Peyer's patch (tissue), 4 donors: ENCODE measurements around the gene DTX4. TPM values are rescaled to one million over a fixed set of nuclear protein-coding genes. Genes with fewer than 3 reads are reported as not detected.
"Not testable (repeated sequence)": the region's sequence is repeated elsewhere in the genome, so short reads cannot be mapped to it uniquely, and the experiment has no call there.

Experiments used
- DNase-seq, 3 donors: peaks; one replicate each; pipeline ENCODE4 v3.0.0-alpha.2; 2017 to 2019
- H3K27ac ChIP-seq, 4 donors: fragments of 200-600 bp; sonication (generic); one replicate each; pipeline ENCODE4 v1.5.1; 2016 to 2019
- H3K27me3 ChIP-seq, 2 donors: fragments of 200-600 bp; sonication (generic); one replicate each; pipeline ENCODE4 v1.5.1; 2019
- H3K36me3 ChIP-seq, 3 donors: fragments of 200-600 bp; sonication (generic); one replicate each; pipeline ENCODE4 v1.5.1; 2016 to 2019
- H3K4me1 ChIP-seq, 4 donors: fragments of 200-600 bp; sonication (generic); one replicate each; pipeline ENCODE4 v1.5.1; 2016 to 2019
- H3K4me3 ChIP-seq, 4 donors: fragments of 200-600 bp; sonication (generic); 1 replicate in 3 of 4; 2 replicates in 1 of 4; pipeline ENCODE4 v1.5.1; 2016 to 2019; ENCODE audit warnings: mild to moderate bottlenecking in 1 of 4
- H3K9me3 ChIP-seq, 4 donors: fragments of 200-600 bp; sonication (generic); one replicate each; pipeline ENCODE4 v1.5.1; 2016 to 2019; ENCODE audit warnings: mild to moderate bottlenecking in 1 of 4
- POLR2A ChIP-seq, 2 donors: fragments of 450-650 bp; IDR thresholded peaks; one replicate each; pipeline ENCODE4 v1.5.1; 2017; ENCODE audit warnings: antibody characterized with exemption in 2 of 2, mild to moderate bottlenecking in 2 of 2, moderate library complexity in 2 of 2
- total RNA-seq, 4 donors: library from RNA; depleted of rRNA; stranded (reverse); fragments of >200 nt; gene quantifications; one replicate each; pipeline ENCODE4 v1.1.0, GENCODE V29; 2016
- TF ChIP-seq, protein P1 (sequence below), 6 experiments: fragments of 450-650 bp in 4 of 6; fragments of 200-600 bp in 2 of 6; sonication (generic) in 1 of 6; IDR thresholded peaks; one replicate each; pipeline ENCODE4 v1.5.1; 2017 to 2019; ENCODE audit warnings: antibody characterized with exemption in 6 of 6, mild to moderate bottlenecking in 3 of 6, moderate library complexity in 1 of 6

Gene DTX4
- total RNA-seq = 10 to 100 TPM; 41.3 to 93.8 (median 60.9) TPM

DNA sequence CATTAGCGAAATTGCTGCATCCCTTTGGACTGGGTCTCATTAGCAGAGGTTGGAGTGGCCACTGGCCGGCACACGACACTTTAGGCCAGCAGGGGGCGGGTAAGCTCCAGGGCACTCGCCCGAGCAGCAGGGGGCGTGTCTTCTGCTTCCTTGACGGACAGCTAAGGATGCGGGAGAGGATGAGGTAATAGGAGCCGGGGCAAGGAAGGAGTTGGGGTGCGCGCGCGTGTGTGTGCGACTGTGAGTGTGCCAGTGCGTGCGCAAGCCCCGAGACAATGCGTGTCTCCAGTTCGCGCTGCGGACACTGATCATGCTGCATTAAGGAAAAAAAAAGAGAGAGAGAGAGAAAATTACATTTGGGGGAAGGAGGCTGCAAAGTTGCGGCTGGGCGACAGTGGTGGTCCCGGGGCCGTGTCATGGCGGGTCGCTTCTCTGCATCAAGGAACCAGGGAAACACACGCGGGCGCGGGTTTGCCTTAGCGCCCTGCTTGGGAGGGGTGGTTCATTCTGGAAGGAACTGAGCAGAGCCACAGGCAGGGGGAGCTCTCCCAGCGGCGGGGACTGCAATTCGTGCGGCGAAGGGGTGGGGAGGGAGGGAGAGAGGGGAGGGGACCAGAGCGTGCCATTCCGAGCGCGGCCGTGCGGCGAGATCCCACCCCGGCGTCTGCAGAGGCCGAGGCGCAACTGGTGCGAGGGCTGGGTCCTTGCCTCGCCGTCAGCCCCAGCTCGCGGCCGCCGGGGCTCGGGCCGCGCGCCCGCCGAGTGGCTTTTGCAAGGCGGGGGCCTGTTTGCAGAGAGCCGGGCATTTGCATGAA lies at the start of gene DTX4:
TSS of gene DTX4 (plus strand) at position 625 of the 815 bp plus-strand sequence. CDS start 464 bp downstream, outside the sequence.
- TF ChIP-seq POLR2A (IDR thresholded peaks at IDR 0.05) = peak in 1 of 2 donors; percentile 41
- TF ChIP-seq, protein P1, sequence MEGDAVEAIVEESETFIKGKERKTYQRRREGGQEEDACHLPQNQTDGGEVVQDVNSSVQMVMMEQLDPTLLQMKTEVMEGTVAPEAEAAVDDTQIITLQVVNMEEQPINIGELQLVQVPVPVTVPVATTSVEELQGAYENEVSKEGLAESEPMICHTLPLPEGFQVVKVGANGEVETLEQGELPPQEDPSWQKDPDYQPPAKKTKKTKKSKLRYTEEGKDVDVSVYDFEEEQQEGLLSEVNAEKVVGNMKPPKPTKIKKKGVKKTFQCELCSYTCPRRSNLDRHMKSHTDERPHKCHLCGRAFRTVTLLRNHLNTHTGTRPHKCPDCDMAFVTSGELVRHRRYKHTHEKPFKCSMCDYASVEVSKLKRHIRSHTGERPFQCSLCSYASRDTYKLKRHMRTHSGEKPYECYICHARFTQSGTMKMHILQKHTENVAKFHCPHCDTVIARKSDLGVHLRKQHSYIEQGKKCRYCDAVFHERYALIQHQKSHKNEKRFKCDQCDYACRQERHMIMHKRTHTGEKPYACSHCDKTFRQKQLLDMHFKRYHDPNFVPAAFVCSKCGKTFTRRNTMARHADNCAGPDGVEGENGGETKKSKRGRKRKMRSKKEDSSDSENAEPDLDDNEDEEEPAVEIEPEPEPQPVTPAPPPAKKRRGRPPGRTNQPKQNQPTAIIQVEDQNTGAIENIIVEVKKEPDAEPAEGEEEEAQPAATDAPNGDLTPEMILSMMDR (IDR thresholded peaks at IDR 0.05) = peak; percentile 79 to 99 (median 96)
- Histone ChIP-seq H3K36me3 (no peaks in the 10 kb centered on the region), H3K27me3 (no peaks in the 10 kb centered on the region)

DNA sequence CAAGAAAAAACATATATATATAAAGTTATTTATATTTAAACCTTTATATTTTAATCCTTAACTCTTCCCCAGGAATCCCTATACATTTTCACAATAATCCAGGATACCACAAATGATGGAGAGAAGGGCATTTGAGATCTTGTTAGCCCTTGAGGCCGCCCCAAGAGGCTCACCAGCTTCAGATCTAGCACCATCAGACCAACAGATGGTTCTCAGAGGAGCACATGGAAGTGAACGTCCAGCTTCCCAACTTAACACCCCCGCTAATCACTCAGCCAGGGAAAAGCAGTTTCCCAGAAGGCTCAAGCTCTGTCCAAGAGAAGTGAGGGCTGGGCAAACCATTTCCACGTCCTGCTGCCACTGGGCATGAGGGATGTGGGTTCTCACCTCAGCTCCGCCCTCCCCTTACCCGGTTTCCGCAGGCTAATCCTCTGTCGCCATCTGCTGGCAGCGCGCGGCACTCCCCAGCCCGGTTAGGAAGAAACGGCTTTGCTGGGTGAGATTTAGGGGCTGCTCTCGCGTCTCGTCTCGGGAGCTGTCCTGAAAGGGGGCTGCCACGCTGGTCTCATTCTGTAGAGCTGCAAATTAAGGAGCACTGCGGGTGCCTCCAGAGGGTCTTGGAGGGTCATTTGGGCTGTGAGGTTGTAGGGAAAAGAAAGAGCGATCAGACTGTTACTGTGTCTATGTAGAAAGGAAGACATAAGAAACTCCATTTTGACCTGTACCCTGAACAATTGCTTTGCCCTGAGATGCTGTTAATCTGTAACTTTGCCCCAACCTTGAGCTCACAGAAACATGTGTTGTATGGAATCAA lies 36.1 kb upstream of the DTX4 start:
- DNase-seq = peak; percentile 87 to 94 (median 90)
- Histone ChIP-seq H3K4me1 (no peaks in the 10 kb centered on the region), H3K36me3 (peaks cover 0 to 37% (median 0%) of the 10 kb centered on the region in 3 donors), H3K4me3 (no peak overlapping the region), H3K27me3 (no peaks in the 10 kb centered on the region), H3K9me3 (peaks cover 0 to 9% (median 3%) of the 10 kb centered on the region in 4 donors), H3K27ac (peak overlapping the region in 1 of 4 donors; percentile 47)
- no peak for TF ChIP-seq POLR2A (IDR thresholded peaks at IDR 0.05)
- TF ChIP-seq, protein P1 (IDR thresholded peaks at IDR 0.05) = peak; percentile 82 to 99 (median 94)

More for the DNA sequence above, at the start of gene DTX4:
- peak; percentile 94 to 97 (median 95) for DNase-seq
- Histone ChIP-seq H3K4me1 (peaks cover 0 to 26% (median 6%) of the 10 kb centered on the region in 4 donors), H3K27ac (peak within 1 kb of the TSS; percentile 69 to 95 (median 88)), H3K9me3 (no peaks in the 10 kb centered on the region), H3K4me3 (peak within 1 kb of the TSS; percentile 79 to 93 (median 88))

- not testable (repeated sequence) for H3K27ac ChIP-seq, H3K9me3 ChIP-seq, H3K27me3 ChIP-seq, H3K4me3 ChIP-seq, H3K4me1 ChIP-seq, DNase-seq
- peaks cover 0 to 33% (median 0%) of the 10 kb centered on the region in 3 donors for H3K36me3 ChIP-seq
Observed at GRCh38 chr11:59136551-59136950, 35.4 kb upstream of the DTX4 start.

DNA sequence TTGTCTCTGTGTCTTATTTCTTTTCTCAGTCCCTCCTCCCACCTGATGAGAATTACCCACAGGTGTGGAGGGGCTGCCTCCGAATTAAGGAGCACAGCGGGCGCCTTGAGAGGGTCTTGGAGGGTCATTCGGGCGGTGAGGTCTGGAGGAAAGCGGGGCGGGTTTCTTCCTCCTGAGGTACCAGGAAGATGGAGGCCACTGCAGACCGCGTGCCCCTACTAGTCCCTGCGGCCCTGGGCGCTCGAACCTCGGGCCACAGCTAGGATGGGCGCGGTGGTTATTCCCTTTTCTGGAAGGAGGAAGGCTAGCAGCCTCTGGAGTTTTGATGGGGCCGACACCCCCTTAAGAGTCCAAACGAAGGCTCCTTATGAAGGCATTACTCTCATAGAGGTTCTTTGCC lies 34.7 kb upstream of the DTX4 start:
- TF ChIP-seq, protein P1 (IDR thresholded peaks at IDR 0.05) = no peak
- TF ChIP-seq POLR2A (IDR thresholded peaks at IDR 0.05) = no peak
- DNase-seq = no peak
- no peaks in the 10 kb centered on the region for H3K27me3 ChIP-seq
- H3K27ac ChIP-seq = no peak overlapping the region
- no peaks in the 10 kb centered on the region for H3K4me1 ChIP-seq
- no peak overlapping the region for H3K4me3 ChIP-seq
- no peaks in the 10 kb centered on the region for H3K9me3 ChIP-seq
- H3K36me3 ChIP-seq = peaks cover 0 to 27% (median 0%) of the 10 kb centered on the region in 3 donors

GRCh38 chr11:59138643-59139042 lies 33.3 kb upstream of the DTX4 start:
- H3K4me3 ChIP-seq = no peak overlapping the region
- H3K4me1 ChIP-seq = peaks cover 0 to 2% (median 1%) of the 10 kb centered on the region in 4 donors
- no peaks in the 10 kb centered on the region for H3K27me3 ChIP-seq
- no peak for TF ChIP-seq POLR2A (IDR thresholded peaks at IDR 0.05)
- TF ChIP-seq, protein P1 (IDR thresholded peaks at IDR 0.05) = no peak
- H3K27ac ChIP-seq = no peak overlapping the region
- DNase-seq = no peak
- H3K9me3 ChIP-seq = no peaks in the 10 kb centered on the region
- peaks cover 0 to 12% (median 0%) of the 10 kb centered on the region in 3 donors for H3K36me3 ChIP-seq
